Activated T-helper 1 cell treated with anti-CD3 and anti-CD28 coated beads, Interleukin-2, amount 50 U/mL, for 16 hours (primary cell): Measurements from ENCODE around the gene PTK6.

Experiments
- DNase-seq, 2 donors: peaks; one replicate each; pipeline ENCODE4 v3.0.0-alpha.2; 2020; ENCODE audit warnings: low read depth in 1 of 2, low spot score in 1 of 2

PTK6 gene

GRCh38 chr20:63496596-63497120 lies 40.5 kb downstream of the PTK6 start:
- DNase-seq, result no peak

GRCh38 chr20:63495741-63496595 lies 41.2 kb downstream of the PTK6 start:
- DNase-seq, result peak; percentile 61 to 65

GRCh38 chr20:63495167-63495720 lies 41.9 kb downstream of the PTK6 start:
- DNase-seq, result no peak

- DNase-seq, result no peak
Measured at GRCh38 chr20:63494420-63495166, 42.6 kb downstream of the PTK6 start.

- no peak for DNase-seq
Measured at GRCh38 chr20:63494084-63494419, 43.1 kb downstream of the PTK6 start.

- DNase-seq, result no peak
Measured at GRCh38 chr20:63493563-63494020, 43.6 kb downstream of the PTK6 start.

- DNase-seq, result no peak
Measured at GRCh38 chr20:63492982-63493381, 44.2 kb downstream of the PTK6 start.

GRCh38 chr20:63492518-63492917 lies 44.7 kb downstream of the PTK6 start:
- DNase-seq, result no peak

GRCh38 chr20:63491635-63492230 lies 45.4 kb downstream of the PTK6 start:
- DNase-seq, result no peak

GRCh38 chr20:63491078-63491477 lies 46.1 kb downstream of the PTK6 start:
- DNase-seq, result no peak

- DNase-seq, result no peak
Measured at GRCh38 chr20:63490416-63490815, 46.8 kb downstream of the PTK6 start.

- DNase-seq, result no peak
Measured at GRCh38 chr20:63488315-63489251, 48.6 kb downstream of the PTK6 start.

- no peak for DNase-seq
Measured at GRCh38 chr20:63487781-63488241, 49.4 kb downstream of the PTK6 start.

GRCh38 chr20:63487116-63487764 lies 49.9 kb downstream of the PTK6 start:
- no peak for DNase-seq

GRCh38 chr20:63486300-63486855 lies 50.8 kb downstream of the PTK6 start:
- DNase-seq, result no peak

GRCh38 chr20:63484651-63485403 lies 52.3 kb downstream of the PTK6 start:
- no peak for DNase-seq

- no peak for DNase-seq
Measured at GRCh38 chr20:63484236-63484635, 52.9 kb downstream of the PTK6 start.

GRCh38 chr20:63483834-63484233 lies 53.3 kb downstream of the PTK6 start:
- no peak for DNase-seq
